HEK293T (cell line): ENCODE measurements around the gene ADAMTS17.

ENCODE experiments used
- ARNT ChIP-seq: fragments of 450-650 bp; IDR thresholded peaks from 2 replicates; pipeline ENCODE4 v1.6.1; 2017; ENCODE audit warnings: mild to moderate bottlenecking
- BHLHE40 ChIP-seq: fragments of 450-650 bp; IDR thresholded peaks from 2 replicates; pipeline ENCODE4 v1.6.1; 2016; ENCODE audit warnings: mild to moderate bottlenecking, moderate library complexity, borderline replicate concordance
- CTBP1 ChIP-seq: fragments of 450-650 bp; IDR thresholded peaks from 2 replicates; pipeline ENCODE4 v1.6.1; 2016; ENCODE audit warnings: borderline replicate concordance
- ELF4 ChIP-seq: fragments of 450-650 bp; IDR thresholded peaks from 2 replicates; pipeline ENCODE4 v1.6.1; 2017; ENCODE audit warnings: antibody characterized with exemption
- FOXA1 ChIP-seq: fragments of 450-650 bp; IDR thresholded peaks from 2 replicates; pipeline ENCODE4 v1.6.1; 2016; ENCODE audit warnings: mild to moderate bottlenecking
- FOXK2 ChIP-seq: fragments of 450-650 bp; IDR thresholded peaks from 2 replicates; pipeline ENCODE4 v1.6.1; 2016; ENCODE audit warnings: mild to moderate bottlenecking
- FOXM1 ChIP-seq: fragments of 450-650 bp; IDR thresholded peaks from 2 replicates; pipeline ENCODE4 v1.6.1; 2017; ENCODE audit warnings: mild to moderate bottlenecking, borderline replicate concordance
- HDGF ChIP-seq: fragments of 450-650 bp; IDR thresholded peaks from 2 replicates; pipeline ENCODE4 v1.6.1; 2017; ENCODE audit warnings: antibody characterized with exemption, borderline replicate concordance
- LEF1 ChIP-seq: fragments of 450-650 bp; IDR thresholded peaks from 2 replicates; pipeline ENCODE4 v1.6.1; 2017; ENCODE audit warnings: mild to moderate bottlenecking, borderline replicate concordance
- NFRKB ChIP-seq: fragments of 450-650 bp; IDR thresholded peaks from 2 replicates; pipeline ENCODE4 v1.6.1; 2016; ENCODE audit warnings: mild to moderate bottlenecking, moderate library complexity
- PKNOX1 ChIP-seq: fragments of 450-650 bp; IDR thresholded peaks from 2 replicates; pipeline ENCODE4 v1.6.1; 2016
- SP1 ChIP-seq: fragments of 450-650 bp; IDR thresholded peaks from 2 replicates; pipeline ENCODE4 v1.6.1; 2017
- TARDBP ChIP-seq: fragments of 450-650 bp; IDR thresholded peaks from 2 replicates; pipeline ENCODE4 v1.6.1; 2016
- ZNF384 ChIP-seq: fragments of 450-650 bp; IDR thresholded peaks from 2 replicates; pipeline ENCODE4 v1.6.1; 2016

- TF ChIP-seq SP1 (no peak), NFRKB (no peak), FOXK2 (no peak), TARDBP (no peak), ELF4 (no peak), CTBP1 (no peak), FOXM1 (no peak), ZNF384 (no peak), ARNT (no peak), HDGF (no peak), FOXA1 (no peak), BHLHE40 (no peak), LEF1 (no peak), PKNOX1 (no peak)
Observed at GRCh38 chr15:99959326-99959725, 382.4 kb downstream of the ADAMTS17 start.
